GM23248 (cell line): Measurements from ENCODE around the gene GSTM4.

ENCODE experiments used
- EZH2 ChIP-seq: fragments of 200-600 bp; sonication (generic); IDR thresholded peaks from 2 replicates; pipeline ENCODE4 v1.6.1; 2018; ENCODE audit warnings: antibody characterized with exemption, mild to moderate bottlenecking; ENCODE audit not compliant: insufficient read depth, poor library complexity, severe bottlenecking
- EZH2phosphoT487 ChIP-seq: fragments of 200-600 bp; sonication (generic); IDR thresholded peaks from 2 replicates; pipeline ENCODE4 v1.6.1; 2018; ENCODE audit warnings: antibody characterized with exemption, moderate library complexity, mild to moderate bottlenecking, low read depth; ENCODE audit not compliant: insufficient read depth

DNA sequence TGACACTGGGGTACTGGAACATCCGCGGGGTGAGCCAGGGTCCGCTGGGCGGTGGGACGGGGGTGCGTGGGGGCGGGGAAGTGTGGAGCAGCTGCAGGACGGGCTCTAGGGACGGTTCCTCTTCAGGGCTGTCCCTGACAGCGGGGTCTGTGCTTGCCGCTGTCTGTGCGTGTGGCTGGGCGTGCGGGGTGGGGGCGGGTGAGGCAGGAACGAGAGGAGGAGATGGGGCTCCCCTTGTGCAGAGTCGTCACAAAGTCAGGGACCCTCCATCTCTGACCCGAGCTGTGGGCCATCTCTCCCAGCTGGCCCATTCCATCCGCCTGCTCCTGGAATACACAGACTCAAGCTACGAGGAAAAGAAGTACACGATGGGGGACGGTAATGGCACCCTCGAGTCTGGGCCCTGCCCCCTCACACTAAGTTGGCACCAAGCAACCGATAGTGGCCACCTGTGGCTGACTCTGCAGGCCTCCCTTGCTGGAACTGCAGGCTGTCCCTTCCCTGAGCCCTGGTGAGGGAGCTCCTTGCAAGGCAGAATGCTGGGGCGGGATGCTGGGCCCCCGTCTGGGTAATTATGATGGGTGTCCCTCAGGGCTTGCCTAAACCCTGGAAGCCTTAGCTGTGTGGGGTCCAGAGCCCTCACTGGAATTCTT is 12.3 kb downstream of the GSTM4 start:
- TF ChIP-seq EZH2 (no peak), EZH2phosphoT487 (no peak)
